Smooth muscle cell (in vitro differentiated cells): ENCODE data around the gene TEKT1. TPM values are rescaled to one million over a fixed set of nuclear protein-coding genes. Genes with fewer than 3 reads are reported as not detected.

Experiments used
- DNase-seq: peaks from one replicate; lab custom pipeline; 2025; ENCODE audit not compliant: unreplicated experiment; lab: John Stamatoyannopoulos, UW
- H2AFZ ChIP-seq: fragments of 200-600 bp; sonication (generic); 2 replicates; pipeline ENCODE4 v1.6.0; 2016; ENCODE audit warnings: antibody characterized with exemption, low read depth, mild to moderate bottlenecking
- H3F3A ChIP-seq: fragments of 200-600 bp; sonication (generic); 2 replicates; pipeline ENCODE4 v1.6.0; 2017; ENCODE audit warnings: antibody characterized with exemption, low read depth
- H3K27ac ChIP-seq: fragments of 200-600 bp; sonication (generic); 2 replicates; pipeline ENCODE4 v1.5.1; 2016; ENCODE audit warnings: low read depth, mild to moderate bottlenecking
- H3K27me3 ChIP-seq: fragments of 200-600 bp; sonication (generic); 2 replicates; pipeline ENCODE4 v1.6.1; 2016; ENCODE audit warnings: low read depth, mild to moderate bottlenecking
- H3K36me3 ChIP-seq: fragments of 200-600 bp; sonication (generic); 2 replicates; pipeline ENCODE4 v1.5.1; 2016; ENCODE audit warnings: low read depth
- H3K4me1 ChIP-seq: fragments of 200-600 bp; sonication (generic); 2 replicates; pipeline ENCODE4 v1.5.1; 2016; ENCODE audit warnings: low read depth
- H3K4me2 ChIP-seq: fragments of 200-600 bp; sonication (generic); 2 replicates; pipeline ENCODE4 v1.6.0; 2016; ENCODE audit warnings: mild to moderate bottlenecking
- H3K4me3 ChIP-seq: fragments of 200-600 bp; sonication (generic); 2 replicates; pipeline ENCODE4 v1.5.1; 2016; ENCODE audit warnings: mild to moderate bottlenecking
- H3K79me2 ChIP-seq: fragments of 200-600 bp; sonication (generic); 2 replicates; pipeline ENCODE4 v1.6.0; 2016; ENCODE audit warnings: low read depth, mild to moderate bottlenecking
- H3K9ac ChIP-seq: fragments of 200-600 bp; sonication (generic); 2 replicates; pipeline ENCODE4 v1.6.0; 2016; ENCODE audit warnings: low read depth
- H3K9me3 ChIP-seq: fragments of 200-600 bp; sonication (generic); replicated peaks from 2 replicates; pipeline ENCODE4 v1.5.1; 2016; ENCODE audit warnings: low read depth
- H4K20me1 ChIP-seq: fragments of 200-600 bp; sonication (generic); 2 replicates; pipeline ENCODE4 v1.6.0; 2016; ENCODE audit warnings: low read depth
- CTCF ChIP-seq: fragments of 200-600 bp; sonication (generic); IDR thresholded peaks from 2 replicates; pipeline ENCODE4 v1.5.1; 2017; ENCODE audit warnings: borderline replicate concordance, mild to moderate bottlenecking, antibody characterized with exemption; ENCODE audit not compliant: insufficient read depth, poor library complexity, severe bottlenecking
- WGBS: methylation state at CpG from one replicate; pipeline ENCODE4 v1.1.7; 2016; ENCODE audit warnings: low lambda C conversion rate; 5-methylcytosine and 5-hydroxymethylcytosine counted together
- polyA plus RNA-seq: library from polyadenylated mRNA; unstranded; fragments of >200 nt; fragmentation: Nextera tagmentation; extraction: Ambion mirVana; gene quantifications from 2 replicates; pipeline ENCODE4 v1.2.1, GENCODE V29; 2016
- total RNA-seq: library from RNA; depleted of rRNA; stranded (reverse); fragments of >200 nt; gene quantifications from 2 replicates; pipeline ENCODE4 v1.2.3, GENCODE V29; 2014

Gene TEKT1
- total and polyA plus RNA-seq, 2 experiments from 2014 or later, result not detected

DNA sequence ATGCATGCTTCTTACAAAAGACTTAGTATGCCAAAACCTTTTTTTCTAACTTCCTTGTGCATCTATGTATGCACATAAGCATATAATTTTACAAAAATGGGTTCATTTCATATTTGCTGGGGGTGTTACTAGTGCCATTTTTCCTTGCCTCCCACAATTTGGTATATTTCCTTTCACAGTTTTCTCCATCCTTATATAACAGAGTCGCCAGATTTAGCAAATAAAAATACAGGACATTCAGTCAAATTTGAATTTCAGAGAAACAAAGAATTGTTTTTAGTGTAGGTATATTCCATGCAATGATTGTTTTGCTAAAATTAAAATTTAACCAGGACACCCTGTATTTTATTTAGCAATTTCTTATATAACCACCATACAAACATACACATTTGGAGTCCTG, 59.5 kb downstream of the TEKT1 start:
- Histone ChIP-seq H3K27ac (no peak overlapping the region), H3K4me1 (no peaks in the 10 kb centered on the region), H3K79me2 (no peaks in the 10 kb centered on the region), H4K20me1 (no peaks in the 10 kb centered on the region), H3K4me3 (no peak overlapping the region), H3K9ac (no peak overlapping the region), H3K9me3 (peaks cover 10% of the 10 kb centered on the region), H3K4me2 (no peak overlapping the region), H3K36me3 (peaks cover 39% of the 10 kb centered on the region), H2AFZ (no peak overlapping the region), H3K27me3 (peaks cover 36% of the 10 kb centered on the region), H3F3A (no peaks in the 10 kb centered on the region)
- no peak for DNase-seq
- WGBS, result 82% methylated on average over 1 of the region's 1 CpG
- TF ChIP-seq CTCF, result no peak

DNA sequence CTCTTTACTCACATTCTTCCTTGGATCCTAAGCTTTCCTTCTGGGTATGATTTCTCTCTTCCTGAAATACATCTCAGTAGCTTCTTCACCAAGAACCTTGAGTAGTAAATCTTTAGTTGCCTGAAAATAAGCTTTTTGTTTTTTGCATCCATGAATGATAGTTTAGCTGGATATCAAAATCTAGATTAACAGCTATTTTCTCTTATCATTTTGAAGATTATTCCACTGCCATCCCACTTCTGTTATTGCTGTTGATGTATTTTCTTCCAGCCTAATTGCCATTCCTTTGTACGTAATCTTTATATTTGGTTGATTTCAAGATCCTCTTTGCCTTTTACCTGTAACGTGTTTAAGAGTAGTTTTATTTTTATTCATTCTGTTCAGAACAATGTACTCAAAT, 63.1 kb downstream of the TEKT1 start:
- no peak for DNase-seq
- Histone ChIP-seq H3F3A (no peaks in the 10 kb centered on the region), H3K27ac (no peak overlapping the region), H3K27me3 (peaks cover 10% of the 10 kb centered on the region), H4K20me1 (no peaks in the 10 kb centered on the region), H3K9ac (no peak overlapping the region), H2AFZ (no peak overlapping the region), H3K79me2 (no peaks in the 10 kb centered on the region), H3K4me3 (no peak overlapping the region), H3K4me2 (no peak overlapping the region), H3K9me3 (peaks cover 10% of the 10 kb centered on the region), H3K4me1 (no peaks in the 10 kb centered on the region), H3K36me3 (peaks cover 42% of the 10 kb centered on the region)
- TF ChIP-seq CTCF, result no peak
- WGBS, result 95% methylated on average over 2 of the region's 2 CpGs

DNA sequence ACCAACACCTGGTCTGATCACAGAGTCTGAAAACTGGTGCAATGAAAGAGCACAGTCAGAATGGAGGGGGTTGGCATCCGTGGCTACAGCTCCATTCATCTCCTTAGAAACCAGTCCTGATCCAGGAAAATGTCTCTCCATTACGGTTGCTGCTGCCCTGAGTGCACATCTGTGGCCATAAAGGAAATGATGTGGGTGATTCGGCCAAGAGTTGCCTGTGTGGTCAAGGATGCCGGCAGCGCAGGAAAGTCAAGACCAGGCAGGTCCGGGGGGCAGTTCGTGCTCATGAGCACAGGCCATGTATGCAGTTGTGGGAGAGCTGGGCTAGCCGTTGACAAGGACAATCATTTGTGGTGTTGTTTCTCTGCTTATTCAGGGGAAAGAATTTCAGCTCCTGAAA, 69.8 kb downstream of the TEKT1 start:
- no peak overlapping the region for H3K4me3 ChIP-seq
- H3K27ac ChIP-seq, result no peak overlapping the region
- WGBS, result 86% methylated on average over 8 of the region's 8 CpGs
- H3K4me1 ChIP-seq, result no peaks in the 10 kb centered on the region
- no peaks in the 10 kb centered on the region for H3K79me2 ChIP-seq
- no peaks in the 10 kb centered on the region for H4K20me1 ChIP-seq
- peaks cover 6% of the 10 kb centered on the region for H3K36me3 ChIP-seq
- H2AFZ ChIP-seq, result no peak overlapping the region
- H3K9ac ChIP-seq, result no peak overlapping the region
- H3K27me3 ChIP-seq, result peaks cover 5% of the 10 kb centered on the region
- no peak for DNase-seq
- no peak for TF ChIP-seq CTCF
- H3K4me2 ChIP-seq, result no peak overlapping the region
- H3K9me3 ChIP-seq, result no peaks in the 10 kb centered on the region
- H3F3A ChIP-seq, result no peaks in the 10 kb centered on the region

DNA sequence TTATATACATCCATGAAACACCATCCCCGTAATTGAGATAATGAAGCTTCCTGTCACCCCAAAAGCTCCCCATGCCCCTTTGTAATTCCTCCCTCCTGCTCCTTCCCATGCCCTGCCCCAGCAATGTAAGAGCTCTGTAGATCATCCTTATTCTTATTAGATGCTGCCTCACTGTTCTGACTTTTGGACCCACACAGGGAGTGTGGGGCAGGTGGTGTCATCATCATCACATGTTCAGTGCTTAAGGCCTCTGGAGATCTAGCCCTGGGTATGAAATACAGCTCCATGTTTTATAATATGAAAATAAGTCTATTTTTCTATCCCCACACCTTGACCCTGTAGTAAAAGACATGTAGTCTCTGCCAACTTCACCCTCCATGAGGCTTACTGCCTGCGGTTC, 73.8 kb downstream of the TEKT1 start:
- H4K20me1 ChIP-seq, result no peaks in the 10 kb centered on the region
- H3K27ac ChIP-seq, result no peak overlapping the region
- H3K4me2 ChIP-seq, result no peak overlapping the region
- H3K4me1 ChIP-seq, result peaks cover 23% of the 10 kb centered on the region
- no peak overlapping the region for H2AFZ ChIP-seq
- no peak for DNase-seq
- peaks cover 9% of the 10 kb centered on the region for H3F3A ChIP-seq
- H3K36me3 ChIP-seq, result no peaks in the 10 kb centered on the region
- TF ChIP-seq CTCF, result no peak
- no peaks in the 10 kb centered on the region for H3K27me3 ChIP-seq
- 98% methylated on average over 2 of the region's 2 CpGs for WGBS
- no peaks in the 10 kb centered on the region for H3K79me2 ChIP-seq
- no peaks in the 10 kb centered on the region for H3K9me3 ChIP-seq
- H3K4me3 ChIP-seq, result no peak overlapping the region
- H3K9ac ChIP-seq, result no peak overlapping the region
